NCI-H446 treated with DMSO at 0.1 percent for 48 hours (cell line): Measurements from ENCODE around the gene ABLIM1.

ENCODE experiments used
- DNase-seq: peaks from one replicate; lab custom pipeline; 2025; lab: John Stamatoyannopoulos, UW

Gene ABLIM1

GRCh38 chr10:114518401-114519305 is 139.4 kb downstream of the ABLIM1 start:
- DNase-seq = no peak

- DNase-seq = no peak
Observed at GRCh38 chr10:114517368-114518250, 140.5 kb downstream of the ABLIM1 start.

- no peak for DNase-seq
Observed at GRCh38 chr10:114516356-114516755, 141.7 kb downstream of the ABLIM1 start.

- DNase-seq = no peak
Observed at GRCh38 chr10:114515298-114515914, 142.7 kb downstream of the ABLIM1 start.

GRCh38 chr10:114513381-114513792 is 144.7 kb downstream of the ABLIM1 start:
- no peak for DNase-seq

GRCh38 chr10:114511881-114512280 is 146.2 kb downstream of the ABLIM1 start:
- no peak for DNase-seq

- no peak for DNase-seq
Observed at GRCh38 chr10:114508376-114508775, 149.7 kb downstream of the ABLIM1 start.

GRCh38 chr10:114507449-114507848 is 150.6 kb downstream of the ABLIM1 start:
- DNase-seq = no peak

GRCh38 chr10:114506871-114507385 is 151.1 kb downstream of the ABLIM1 start:
- DNase-seq = no peak

GRCh38 chr10:114504769-114505579 is 153.1 kb downstream of the ABLIM1 start:
- DNase-seq = peak; percentile 77

GRCh38 chr10:114502074-114502473 is 156.0 kb downstream of the ABLIM1 start:
- DNase-seq = no peak

- DNase-seq = no peak
Observed at GRCh38 chr10:114501650-114502049, 156.4 kb downstream of the ABLIM1 start.

- no peak for DNase-seq
Observed at GRCh38 chr10:114500643-114501042, 157.4 kb downstream of the ABLIM1 start.

GRCh38 chr10:114499630-114500190 is 158.4 kb downstream of the ABLIM1 start:
- DNase-seq = no peak

- no peak for DNase-seq
Observed at GRCh38 chr10:114499116-114499515, 159.0 kb downstream of the ABLIM1 start.

- DNase-seq = no peak
Observed at GRCh38 chr10:114498413-114499111, 159.5 kb downstream of the ABLIM1 start.

- no peak for DNase-seq
Observed at GRCh38 chr10:114495303-114495702, 162.8 kb downstream of the ABLIM1 start.

GRCh38 chr10:114492351-114493037 is 165.6 kb downstream of the ABLIM1 start:
- DNase-seq = peak; percentile 69

GRCh38 chr10:114491933-114492332 is 166.1 kb downstream of the ABLIM1 start:
- peak; percentile 90 for DNase-seq

- DNase-seq = peak; percentile 83
Observed at GRCh38 chr10:114491419-114491818, 166.7 kb downstream of the ABLIM1 start.
